Measurements from ENCODE around the gene NPAS4.

- TF ChIP-seq POLR2AphosphoS5 (IDR thresholded peaks at IDR 0.05; ENCODE audit: low read depth, low read length) (no peak), POLR2A (IDR thresholded peaks at IDR 0.05; ENCODE audit: low read depth, low read length) (no peak)
Observed at GRCh38 chr11:66472054-66472453, 51.2 kb downstream of the NPAS4 start.

Data from GM12892 (cell line).